Islet of Langerhans (tissue), 1 donor: ENCODE results near the gene SORL1.

Experiments
- FAIRE-seq: peaks from one replicate; lab custom pipeline; 2011; peaks lifted over from hg19 to GRCh38; lab: Jason Lieb, UNC

The SORL1 gene

DNA sequence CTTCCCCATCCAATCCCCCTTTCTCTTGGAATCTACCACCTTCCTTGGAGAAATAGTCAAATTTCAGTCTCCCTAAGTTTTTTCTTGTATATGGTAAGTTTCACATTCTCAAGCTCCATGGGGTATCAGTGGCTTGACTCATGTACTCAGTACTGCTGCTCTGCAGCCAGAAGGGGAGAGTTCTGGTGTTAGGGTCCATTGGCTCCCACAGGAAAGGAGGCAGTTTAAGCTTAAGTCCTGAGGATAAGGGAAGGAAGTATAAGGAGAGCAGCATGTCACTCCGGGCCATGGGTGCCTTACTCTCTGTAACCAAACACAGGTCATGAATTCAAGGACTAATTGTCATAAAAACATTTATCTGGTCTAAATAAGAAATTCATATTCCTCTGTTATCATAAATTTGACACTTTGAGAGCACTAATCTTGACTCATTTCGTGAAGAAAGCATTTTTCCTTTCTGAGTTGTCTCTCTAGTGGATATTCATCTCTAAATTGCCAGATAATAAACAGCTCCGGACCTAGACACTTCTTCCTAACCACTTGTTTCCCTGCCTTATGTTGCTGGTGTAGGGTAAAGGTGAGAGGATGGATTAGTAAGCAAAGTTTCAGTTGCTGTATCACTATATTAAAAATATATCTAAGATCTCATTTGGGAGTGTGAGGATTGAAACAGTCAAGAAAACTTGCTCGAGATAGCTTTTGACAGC lies 20.1 kb upstream of the SORL1 start:
- no peak for FAIRE-seq

DNA sequence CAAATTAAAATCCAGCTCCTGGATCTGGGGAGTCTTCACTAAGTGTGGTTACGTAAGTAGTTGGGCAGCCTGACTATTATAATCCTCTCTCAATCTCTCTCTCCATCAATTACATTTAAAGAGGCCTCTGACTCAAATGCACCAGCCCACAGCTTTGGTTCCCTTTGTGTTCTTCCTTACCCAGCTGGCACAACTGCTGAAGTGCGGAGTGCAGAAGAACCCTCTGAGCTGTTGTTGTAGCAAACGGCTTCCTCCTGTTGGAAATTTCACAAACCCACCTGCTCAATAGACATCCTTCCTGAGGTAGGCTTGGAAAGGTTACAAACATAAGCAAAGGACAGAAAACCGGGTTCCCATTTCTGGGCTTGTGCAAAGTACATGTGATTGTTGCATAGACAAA lies 17.0 kb upstream of the SORL1 start:
- FAIRE-seq, result no peak

DNA sequence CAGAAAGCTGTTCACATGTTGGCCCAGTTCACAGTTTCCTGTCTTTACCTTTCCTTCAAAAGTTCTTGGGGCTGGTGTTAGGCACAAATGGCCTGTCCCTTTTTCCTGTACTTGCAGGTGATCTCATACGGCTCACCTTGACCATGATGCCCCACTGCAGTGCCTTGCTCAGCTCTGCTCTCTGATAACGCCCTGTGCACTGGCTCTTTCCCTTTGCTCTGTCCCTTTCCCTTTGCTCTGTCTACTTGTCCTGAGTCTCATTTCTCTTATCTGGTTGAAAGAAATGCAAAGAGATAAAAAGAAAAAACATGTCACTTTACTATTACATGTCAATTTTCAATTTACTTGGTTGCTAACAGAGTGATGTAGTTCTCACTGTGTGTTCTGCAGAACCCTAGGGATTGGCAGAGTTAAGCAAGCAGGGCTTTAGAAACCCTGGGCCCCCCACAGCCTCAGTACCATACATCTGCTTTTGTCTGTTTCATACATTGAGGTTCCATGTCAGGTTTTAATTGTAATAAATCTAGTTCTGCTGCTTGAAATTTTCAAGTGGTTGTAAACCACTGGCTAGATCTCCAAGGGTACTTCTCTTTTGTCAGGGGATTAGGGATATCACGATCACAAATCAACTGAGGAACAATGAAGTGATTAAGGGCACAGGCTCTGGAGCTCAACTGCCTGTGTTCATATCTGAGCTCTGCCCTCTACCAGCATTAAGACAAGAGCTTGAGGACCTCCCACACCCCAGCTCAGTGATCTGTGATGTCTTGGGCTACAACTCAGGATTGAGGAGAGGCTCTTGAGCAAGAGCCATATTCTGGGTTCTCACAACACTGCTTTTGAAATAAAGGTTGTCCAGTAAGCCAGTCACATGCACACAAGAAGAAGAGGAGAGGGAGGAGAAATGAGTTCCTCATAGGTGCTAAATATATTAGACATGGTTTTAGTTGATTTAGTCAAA lies 16.3 kb upstream of the SORL1 start:
- FAIRE-seq, result no peak

DNA sequence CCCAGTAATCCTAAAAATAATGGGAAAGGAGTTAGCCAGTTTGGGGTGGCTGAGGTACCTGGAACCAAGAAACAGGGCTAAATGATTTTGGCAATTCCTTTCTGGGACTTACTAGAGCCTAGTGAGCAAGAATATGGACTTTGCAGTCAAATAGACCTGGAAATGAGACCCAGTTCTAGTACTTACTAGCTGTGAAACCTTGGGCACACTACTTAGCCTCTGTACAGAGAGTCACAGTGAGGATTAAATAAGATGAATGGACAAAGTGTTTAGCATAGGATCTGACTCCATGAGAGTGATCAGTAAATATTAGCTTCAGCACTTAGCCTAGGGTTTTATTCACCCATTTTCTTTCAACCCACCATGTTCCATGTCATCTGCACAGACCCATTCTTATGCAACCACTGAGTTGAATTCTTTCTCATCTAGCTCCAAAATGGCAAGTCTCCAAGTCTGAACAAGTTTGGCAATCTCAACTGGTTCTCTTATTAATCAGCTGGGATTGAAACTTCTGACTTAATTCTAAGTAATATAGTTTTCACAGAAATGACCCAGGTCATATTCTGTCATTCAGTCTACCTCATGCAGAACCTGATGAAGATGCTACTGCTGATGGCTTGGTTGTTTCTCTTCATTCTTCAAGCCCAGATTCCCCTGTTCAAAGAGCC lies 15.0 kb upstream of the SORL1 start:
- no peak for FAIRE-seq

DNA sequence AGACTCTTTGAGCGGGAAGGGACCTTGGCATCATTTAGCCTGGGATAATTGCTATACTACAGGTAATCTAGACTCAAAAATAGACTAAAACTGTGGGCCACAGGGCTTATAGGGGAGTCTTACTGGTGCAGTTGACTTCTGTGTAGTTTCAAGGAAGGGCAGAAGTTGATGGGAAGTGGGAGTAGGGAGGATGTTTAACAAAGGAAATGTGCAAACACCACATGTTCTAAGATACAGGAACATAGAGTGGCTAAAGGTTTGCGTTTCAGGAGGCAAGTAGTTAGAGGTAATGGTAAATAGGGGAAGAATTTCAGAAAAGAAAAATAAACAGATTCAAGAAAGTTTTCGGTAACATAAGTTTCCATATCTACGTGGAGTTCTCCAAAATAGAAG lies 14.4 kb upstream of the SORL1 start:
- FAIRE-seq, result no peak

DNA sequence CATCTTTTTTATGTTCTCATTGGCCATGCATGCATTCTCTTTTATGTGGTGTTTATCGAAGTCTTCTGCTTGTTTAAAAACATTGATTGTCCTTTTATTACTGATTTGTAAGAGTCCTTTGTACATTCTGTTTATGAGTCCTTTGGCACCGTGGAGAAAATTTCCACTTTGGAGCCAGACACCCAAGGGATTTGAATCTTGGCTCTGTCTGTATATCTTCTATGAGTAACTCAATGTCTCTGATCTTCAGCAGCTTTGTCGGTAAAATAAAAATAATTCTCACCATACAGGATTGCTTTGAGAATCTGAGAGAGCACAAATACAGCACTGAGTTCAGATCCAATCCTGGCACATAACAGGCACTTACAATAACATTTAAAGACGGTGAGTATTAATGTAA lies 12.8 kb upstream of the SORL1 start:
- no peak for FAIRE-seq

DNA sequence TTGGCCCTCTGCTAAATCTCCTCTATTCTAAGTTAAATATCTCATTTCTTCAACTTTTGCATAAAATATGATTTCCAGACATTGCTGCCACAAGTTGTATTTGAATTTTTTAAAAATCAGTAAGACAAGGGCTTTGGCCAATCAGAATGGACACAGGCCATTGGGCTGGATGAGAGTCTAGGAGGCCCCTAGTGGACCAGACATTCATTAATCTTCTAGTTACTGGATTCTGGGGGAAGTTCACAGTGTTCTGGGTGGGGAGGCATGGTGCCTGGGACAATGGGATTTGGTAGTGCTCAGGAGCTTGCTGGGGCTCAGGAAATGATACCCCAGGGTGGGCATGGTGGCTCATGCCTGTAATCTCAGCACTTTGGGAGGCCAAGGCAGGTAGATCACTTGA lies 12.4 kb upstream of the SORL1 start:
- FAIRE-seq, result no peak

DNA sequence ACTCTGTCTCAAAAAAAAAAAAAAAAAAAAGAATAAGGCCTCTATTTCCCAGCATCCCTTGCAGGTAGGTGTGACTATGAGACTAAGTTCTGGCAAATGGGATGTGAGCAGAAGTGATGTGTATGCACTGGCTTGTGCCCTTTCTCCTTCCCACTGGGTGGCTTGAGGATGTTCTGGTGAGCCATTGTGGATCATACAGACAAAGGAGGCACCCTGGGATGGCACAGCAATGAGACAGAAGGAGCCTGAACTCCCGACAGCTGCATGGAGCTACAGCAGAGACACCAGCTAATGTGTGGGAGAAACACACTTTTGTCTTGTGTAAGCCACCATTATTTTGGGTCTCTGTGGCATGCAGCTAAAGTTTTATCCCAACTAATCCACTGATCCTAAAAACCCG lies 10.6 kb upstream of the SORL1 start:
- FAIRE-seq, result no peak

DNA sequence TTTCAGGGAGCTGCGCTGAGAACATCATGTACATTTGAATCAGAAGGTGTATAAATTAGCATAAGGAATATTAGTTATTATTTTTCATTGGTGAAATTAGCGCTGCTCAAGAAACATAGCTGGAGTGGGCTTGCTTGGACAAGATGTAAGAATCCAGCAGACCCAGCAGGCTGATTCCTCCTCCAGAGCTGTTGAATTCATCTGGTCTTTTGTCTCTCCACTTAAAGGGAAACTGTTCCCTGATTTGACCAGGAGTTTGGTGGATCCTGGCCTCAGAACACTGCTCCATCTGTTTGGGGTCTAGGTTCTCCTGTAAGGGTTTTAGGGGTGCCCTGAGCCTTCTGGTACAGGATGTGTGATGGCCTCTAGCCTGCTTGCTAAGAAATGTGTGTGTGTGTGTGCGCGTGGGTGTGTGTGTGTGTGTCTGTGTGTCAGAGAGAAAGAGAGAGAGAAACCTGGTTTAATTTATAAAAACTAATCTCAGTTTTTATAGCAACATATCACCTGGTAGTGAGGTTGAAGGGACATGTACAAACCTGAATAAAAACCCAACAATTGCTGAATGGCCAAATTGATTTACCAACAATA lies 8.3 kb upstream of the SORL1 start:
- FAIRE-seq, result no peak

DNA sequence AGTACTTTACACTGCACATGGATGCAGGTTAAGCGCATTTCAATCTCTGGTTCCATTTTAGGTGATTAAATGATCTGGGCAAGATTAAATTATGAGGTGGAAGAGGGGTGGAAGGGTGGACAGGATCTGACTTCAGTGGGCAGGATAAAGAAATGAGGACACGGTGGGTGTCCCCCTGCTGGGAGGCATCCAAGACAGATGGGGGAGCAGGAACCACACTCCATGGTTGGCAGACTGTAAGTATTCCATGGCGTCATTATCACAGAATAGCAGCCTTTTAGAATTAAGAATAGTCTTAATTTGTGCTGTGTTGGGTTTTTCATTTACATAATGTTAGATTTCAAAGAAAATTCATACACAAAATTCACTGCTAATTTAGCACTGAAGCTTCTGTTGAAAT lies 7.6 kb upstream of the SORL1 start:
- no peak for FAIRE-seq

DNA sequence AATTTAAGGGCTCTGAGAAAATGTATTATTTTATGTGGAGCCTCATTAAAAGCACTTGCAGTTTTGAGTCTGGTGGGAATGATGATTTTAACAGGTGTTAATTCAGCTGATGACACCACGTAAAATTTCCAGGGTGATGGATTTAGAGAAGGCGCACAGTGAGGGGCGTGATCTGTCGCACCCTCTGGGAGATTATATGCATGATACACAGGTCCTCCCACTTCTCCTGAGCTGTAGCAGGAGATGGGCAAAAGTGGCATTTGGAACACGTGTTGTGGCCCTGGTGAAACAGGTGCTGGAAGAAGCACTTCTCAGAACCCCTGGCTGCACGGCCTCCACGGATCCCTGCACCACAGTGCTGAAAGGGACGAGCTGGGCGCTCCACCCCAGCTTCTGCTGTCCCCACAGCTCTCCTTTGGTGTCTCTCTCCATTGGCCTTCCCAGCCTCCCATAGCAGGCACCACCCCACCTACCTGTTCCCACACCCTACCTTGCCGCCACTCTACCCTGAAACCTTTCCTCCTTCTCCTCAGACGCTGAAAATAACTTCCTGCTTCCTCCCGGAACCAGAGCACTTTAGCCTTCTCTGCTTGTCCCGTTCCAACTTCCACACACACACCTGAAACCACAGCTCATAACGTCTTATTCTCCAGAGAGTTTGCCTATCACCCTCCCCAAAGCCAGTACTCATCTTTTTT lies 6.9 kb upstream of the SORL1 start:
- no peak for FAIRE-seq

DNA sequence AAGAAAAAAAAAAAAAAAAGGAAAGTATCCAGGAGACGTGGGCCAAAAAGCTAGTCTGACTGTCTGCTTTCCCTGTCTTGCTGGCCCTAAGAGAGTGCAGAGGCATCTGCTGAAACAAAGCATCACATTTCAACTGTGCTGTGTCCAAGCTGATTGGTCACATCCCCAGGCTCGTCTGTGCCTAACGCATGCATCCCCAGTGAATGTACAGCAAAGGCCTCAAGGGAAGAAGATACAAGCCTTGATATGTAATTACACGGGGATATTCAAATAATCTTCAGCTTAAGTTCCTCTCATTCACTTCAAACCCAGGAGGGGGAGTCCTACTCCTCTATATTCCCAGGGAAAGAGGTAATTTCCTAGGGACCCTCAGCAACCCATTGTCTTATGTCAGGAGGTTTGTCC lies 5.4 kb upstream of the SORL1 start:
- FAIRE-seq, result no peak

DNA sequence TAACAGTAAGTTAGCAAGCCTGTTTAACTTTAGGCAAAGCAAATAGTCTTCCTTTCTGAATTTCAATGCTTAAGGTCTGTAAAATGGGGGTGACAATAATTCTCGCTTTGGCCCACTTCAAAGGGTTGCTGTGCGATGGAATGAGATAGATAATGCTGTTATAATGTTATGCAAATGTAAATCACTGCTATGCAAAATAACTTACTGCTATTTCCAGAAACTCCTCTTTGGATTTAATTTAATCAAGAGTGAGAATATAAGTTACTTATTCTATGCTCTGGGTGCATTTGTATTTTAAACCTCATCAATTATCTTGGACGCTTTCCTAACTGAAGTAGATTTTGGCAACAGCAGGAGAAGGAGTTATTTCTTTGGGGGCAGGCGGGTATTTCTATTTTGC lies 4.1 kb upstream of the SORL1 start:
- no peak for FAIRE-seq

DNA sequence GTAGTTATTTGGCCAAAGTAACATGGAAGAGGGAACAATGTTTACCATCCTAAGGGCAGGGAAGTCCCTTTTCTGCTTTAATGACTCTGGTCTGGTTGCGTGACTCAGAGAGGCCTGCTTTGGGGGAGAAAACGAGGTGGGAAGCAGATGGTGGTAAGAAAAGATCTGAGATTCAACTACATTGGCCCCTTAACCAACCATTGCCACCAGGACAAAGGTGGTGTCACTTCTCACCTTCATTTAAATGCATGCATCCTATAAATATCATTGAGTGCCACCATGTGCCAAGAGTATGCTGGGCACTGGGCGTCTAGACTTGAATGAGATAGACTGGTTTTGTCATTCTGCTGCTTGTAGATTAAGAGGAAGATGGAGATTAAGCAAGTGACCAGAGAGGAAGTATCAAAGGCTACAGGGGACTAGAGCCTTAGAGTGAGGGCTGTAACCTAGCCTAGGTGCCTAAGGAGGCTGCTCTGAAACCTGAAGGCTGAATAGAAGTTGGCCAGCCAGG lies 3.6 kb upstream of the SORL1 start:
- FAIRE-seq, result no peak

DNA sequence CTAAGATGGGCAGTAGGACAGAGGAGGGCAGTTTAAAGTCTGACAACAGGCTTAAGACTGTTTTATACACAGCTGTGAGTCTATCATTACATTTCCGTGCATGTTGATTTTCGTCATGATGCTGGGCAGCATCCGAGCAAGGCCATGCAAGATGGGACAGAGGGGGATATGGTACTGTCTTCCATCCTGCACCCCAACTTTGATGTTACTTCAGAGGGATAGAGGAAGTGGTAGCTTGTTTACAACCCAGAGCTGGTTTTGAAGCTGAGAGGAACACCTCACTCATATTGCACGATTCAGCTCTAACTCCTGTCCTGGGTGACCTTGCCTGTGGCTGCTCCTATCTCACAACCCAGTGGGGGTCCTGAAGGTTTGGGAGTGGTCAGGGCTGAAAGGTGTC lies 3.0 kb upstream of the SORL1 start:
- FAIRE-seq, result no peak

DNA sequence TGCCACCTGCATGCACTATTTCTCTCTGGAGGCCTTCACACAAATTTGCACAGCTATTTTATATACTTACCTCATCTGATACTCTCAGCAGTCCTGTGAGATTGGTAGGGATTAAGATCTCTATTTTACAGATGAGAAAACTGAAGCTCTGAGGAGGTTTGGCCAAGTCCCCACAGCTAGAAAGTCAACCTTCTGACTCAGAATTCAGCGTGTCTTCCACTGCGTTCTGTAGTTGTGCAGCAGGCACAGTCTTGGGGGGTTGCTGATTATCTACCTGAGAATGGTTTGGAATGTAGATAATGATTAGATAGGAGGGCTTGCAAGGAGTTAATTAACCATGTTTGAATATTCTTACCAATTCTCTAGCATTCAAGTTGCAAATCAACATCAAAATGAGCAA lies 2.5 kb upstream of the SORL1 start:
- FAIRE-seq, result no peak

DNA sequence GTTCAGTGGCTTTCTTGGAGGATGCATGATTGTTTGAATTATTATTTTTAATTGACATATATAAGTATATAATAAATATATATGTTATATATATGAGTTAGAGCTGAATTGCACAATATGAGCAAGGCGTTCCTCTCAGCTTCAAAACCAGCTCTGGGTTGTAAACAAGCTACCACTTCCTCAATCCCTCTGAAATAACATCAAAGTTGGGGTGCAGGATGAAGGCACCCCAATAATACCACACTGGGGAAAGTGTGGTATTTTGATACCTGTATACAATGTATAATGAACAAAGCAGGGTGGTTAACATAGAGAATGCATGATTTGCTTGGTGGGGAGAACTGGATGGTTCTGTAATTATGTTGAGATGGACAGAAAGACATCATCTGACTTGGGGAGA lies 1.7 kb upstream of the SORL1 start:
- FAIRE-seq, result no peak

DNA sequence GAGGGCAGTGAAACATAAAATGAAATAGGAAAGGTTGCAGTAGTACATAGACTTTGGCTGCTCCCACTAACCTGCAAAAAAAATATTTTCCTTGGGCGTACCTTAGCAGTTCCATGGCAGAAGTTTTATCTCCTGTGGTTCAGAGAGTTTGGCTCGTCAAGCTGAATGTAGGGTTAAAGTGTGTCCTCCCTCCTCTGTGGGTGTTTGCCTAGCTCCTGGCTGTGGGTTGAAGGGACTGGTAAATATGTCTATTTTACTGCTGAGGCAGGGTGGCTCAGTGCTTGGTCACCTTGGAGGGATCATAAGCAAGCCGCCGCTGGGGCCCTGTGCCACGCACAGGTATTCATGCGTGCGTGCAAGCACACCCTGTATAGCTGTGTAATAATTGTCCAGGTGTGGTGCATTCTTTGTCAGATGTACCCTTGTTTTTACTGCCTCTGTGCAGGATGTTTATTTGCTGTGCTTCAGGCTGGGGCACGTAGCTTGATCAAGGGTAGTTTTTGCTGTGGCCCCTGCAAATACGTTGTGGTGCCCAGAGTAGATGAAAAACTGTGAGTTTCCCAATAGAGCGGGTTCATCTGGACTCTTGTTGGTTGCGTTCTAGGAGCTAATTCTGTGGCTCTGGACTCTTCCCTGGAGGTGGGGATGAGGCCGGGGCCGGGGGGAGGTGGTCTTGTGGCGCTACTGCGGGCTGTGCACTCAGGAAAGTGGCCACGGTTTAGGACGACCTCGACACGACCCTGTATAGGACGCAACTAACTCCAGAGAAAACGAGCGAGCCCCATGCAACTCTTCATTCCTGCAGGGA lies 732 bp upstream of the SORL1 start:
- FAIRE-seq, result no peak

DNA sequence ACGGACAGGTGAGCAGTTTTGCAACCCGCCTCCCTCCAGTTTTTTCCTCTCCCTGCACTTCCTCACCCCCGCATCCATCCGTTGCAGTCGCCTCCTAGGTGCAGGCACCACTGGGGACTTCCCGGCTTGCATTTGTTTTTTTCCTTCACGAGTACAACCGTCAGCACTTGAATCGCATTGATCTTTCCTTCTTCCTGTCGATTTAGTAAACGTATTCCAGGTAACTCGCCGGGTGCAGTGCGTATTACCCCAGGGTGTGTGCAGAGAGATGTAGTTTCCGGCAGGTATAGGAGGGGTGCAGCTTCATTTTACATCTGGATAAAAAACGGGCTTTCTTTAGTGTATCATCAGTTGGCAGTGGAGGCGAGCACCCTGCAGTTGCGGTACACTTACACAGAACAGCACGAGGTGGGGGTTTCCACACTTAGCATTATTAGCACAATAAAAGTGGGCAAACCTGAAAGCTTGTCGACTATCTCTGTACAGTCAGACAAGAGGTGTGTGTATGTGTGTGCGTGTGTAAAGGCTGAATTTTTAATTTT lies 566 bp downstream of the SORL1 start, which contains the start of gene SORL1-AS1:
Gene SORL1-AS1 (minus strand): TSS at position 359 of the 542 bp plus-strand sequence.
- no peak for FAIRE-seq

DNA sequence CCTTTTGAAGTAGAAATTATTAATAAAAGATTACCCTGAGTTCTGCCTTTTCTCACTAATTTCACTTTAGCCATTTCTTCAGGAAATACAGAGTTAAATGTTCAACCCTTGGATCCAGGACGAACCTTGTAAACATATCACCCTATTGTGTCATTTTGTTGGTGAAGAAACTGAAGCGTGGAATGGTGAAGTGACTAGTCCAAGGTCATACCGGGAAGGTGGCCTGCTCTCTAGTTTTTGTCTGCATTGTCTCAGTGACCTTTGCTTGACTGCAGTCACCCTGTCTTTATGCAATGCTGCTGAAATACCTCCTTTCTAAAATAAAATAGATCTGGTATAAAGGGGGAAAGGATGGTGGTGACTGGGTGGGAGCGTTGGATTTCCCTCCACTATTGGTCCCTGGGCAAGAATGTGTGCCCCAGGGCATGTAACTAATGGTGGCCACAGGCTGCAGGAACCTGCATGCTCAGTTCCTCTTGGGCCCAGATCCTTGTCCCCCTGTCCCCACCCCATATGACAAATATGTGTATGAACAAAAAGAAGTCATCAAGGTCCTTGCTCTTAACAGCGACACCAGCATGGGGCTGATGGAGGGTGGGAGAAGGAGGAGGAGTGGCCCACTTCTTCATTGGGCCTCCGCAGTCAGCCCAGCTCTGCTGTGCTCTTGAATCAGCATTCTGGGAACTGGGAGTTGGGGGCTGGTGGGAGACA lies 1.6 kb downstream of the SORL1 start:
- FAIRE-seq, result no peak
